ENCODE data around the gene BARX2. TPM values are rescaled to one million over a fixed set of nuclear protein-coding genes. Genes with fewer than 3 reads are reported as not detected.

Gene BARX2
- total RNA-seq, 1 donor from 2014 or later, result 0.41 TPM

- ATAC-seq, result no peak
Observed at GRCh38 chr11:129426776-129427175, 51.1 kb downstream of the BARX2 start.

GRCh38 chr11:129427376-129427775 lies 51.7 kb downstream of the BARX2 start:
- no peak for ATAC-seq
- intact Hi-C loops (cut with DNase I), result no loop called here
- Histone ChIP-seq H3K4me3 (no peak overlapping the region), H3K27ac (no peak overlapping the region), H3K36me3 (no peaks in the 10 kb centered on the region), H3K4me1 (no peaks in the 10 kb centered on the region), H3K27me3 (ENCODE audit: low read depth) (no peaks in the 10 kb centered on the region), H3K9me3 (peaks cover 5% of the 10 kb centered on the region)
- no peak for DNase-seq
- no peak for TF ChIP-seq CTCF (IDR thresholded peaks at IDR 0.05)

More at GRCh38 chr11:129426776-129427175, 51.1 kb downstream of the BARX2 start:
- TF ChIP-seq CTCF (IDR thresholded peaks at IDR 0.05), result no peak
- H3K27ac ChIP-seq, result no peak overlapping the region
- H3K4me3 ChIP-seq, result no peak overlapping the region
- no peaks in the 10 kb centered on the region for H3K4me1 ChIP-seq
- no peaks in the 10 kb centered on the region for H3K36me3 ChIP-seq
- DNase-seq, result no peak
- H3K27me3 ChIP-seq (ENCODE audit: low read depth), result no peaks in the 10 kb centered on the region
- intact Hi-C loops (cut with DNase I), result no loop called here
- H3K9me3 ChIP-seq, result peaks cover 5% of the 10 kb centered on the region

GRCh38 chr11:129427816-129428406 lies 52.3 kb downstream of the BARX2 start:
- no peak for TF ChIP-seq CTCF (IDR thresholded peaks at IDR 0.05)
- Histone ChIP-seq H3K27ac (no peak overlapping the region), H3K4me1 (no peaks in the 10 kb centered on the region), H3K27me3 (ENCODE audit: low read depth) (no peaks in the 10 kb centered on the region), H3K4me3 (no peak overlapping the region), H3K9me3 (peaks cover 5% of the 10 kb centered on the region), H3K36me3 (no peaks in the 10 kb centered on the region)
- ATAC-seq (no peak), DNase-seq (no peak)
- intact Hi-C loops (cut with DNase I), result no loop called here

- Histone ChIP-seq H3K27ac (no peak overlapping the region), H3K4me3 (no peak overlapping the region), H3K27me3 (ENCODE audit: low read depth) (no peaks in the 10 kb centered on the region), H3K4me1 (no peaks in the 10 kb centered on the region), H3K36me3 (no peaks in the 10 kb centered on the region), H3K9me3 (peaks cover 5% of the 10 kb centered on the region)
- ATAC-seq (no peak), DNase-seq (no peak)
- intact Hi-C loops (cut with DNase I), result no loop called here
- TF ChIP-seq CTCF (IDR thresholded peaks at IDR 0.05), result no peak
Observed at GRCh38 chr11:129428557-129428956, 52.9 kb downstream of the BARX2 start.

- H3K4me1 ChIP-seq, result no peaks in the 10 kb centered on the region
- intact Hi-C loops (cut with DNase I), result no loop called here
- H3K36me3 ChIP-seq, result no peaks in the 10 kb centered on the region
- no peaks in the 10 kb centered on the region for H3K27me3 ChIP-seq (ENCODE audit: low read depth)
- H3K4me3 ChIP-seq, result no peak overlapping the region
- ATAC-seq (no peak), DNase-seq (no peak)
- TF ChIP-seq CTCF (IDR thresholded peaks at IDR 0.05), result no peak
- H3K27ac ChIP-seq, result no peak overlapping the region
- peaks cover 5% of the 10 kb centered on the region for H3K9me3 ChIP-seq
Observed at GRCh38 chr11:129434641-129435498, 59.2 kb downstream of the BARX2 start.

Measured in lower lobe of right lung (tissue), 2 donors.